Activated T-cell treated with anti-CD3 and anti-CD28 coated beads for 24 hours (primary cell): Measurements from ENCODE around the gene TMEM97.
A peak's percentile ranks its signal among the peaks of the same experiment; 100 is the strongest.

ENCODE experiments used
- DNase-seq: peaks from one replicate; pipeline ENCODE4 v3.0.0-alpha.2; 2020; ENCODE audit warnings: low read depth

Gene TMEM97

GRCh38 chr17:28365487-28365886, 46.5 kb downstream of the TMEM97 start:
- no peak for DNase-seq

- no peak for DNase-seq
Observed at GRCh38 chr17:28366605-28367004, 47.6 kb downstream of the TMEM97 start.

- DNase-seq = no peak
Observed at GRCh38 chr17:28367641-28368305, 48.8 kb downstream of the TMEM97 start.

- DNase-seq = no peak
Observed at GRCh38 chr17:28368306-28368831, 49.4 kb downstream of the TMEM97 start.

- DNase-seq = no peak
Observed at GRCh38 chr17:28368915-28369683, 50.1 kb downstream of the TMEM97 start.

- DNase-seq = no peak
Observed at GRCh38 chr17:28369684-28370034, 50.7 kb downstream of the TMEM97 start.

- no peak for DNase-seq
Observed at GRCh38 chr17:28370035-28370743, 51.2 kb downstream of the TMEM97 start, which contains the start of gene VTN. Gene VTN (minus strand): TSS chr17:28370307. CDS start chr17:28370203, 104 bp downstream.

- DNase-seq = no peak
Observed at GRCh38 chr17:28370744-28371103, 51.7 kb downstream of the TMEM97 start.

- DNase-seq = peak; percentile 83
Observed at GRCh38 chr17:28371245-28372202, 52.5 kb downstream of the TMEM97 start, which contains the start of gene SARM1. Gene SARM1 (plus strand): TSS chr17:28371694. CDS start chr17:28372033, 339 bp downstream.

- no peak for DNase-seq
Observed at GRCh38 chr17:28372203-28372944, 53.4 kb downstream of the TMEM97 start.

GRCh38 chr17:28372945-28373274, 53.9 kb downstream of the TMEM97 start:
- DNase-seq = no peak
